ENCODE data around the gene WBP1L.
A peak's percentile ranks its signal among the peaks of the same experiment; 100 is the strongest.

WBP1L gene

GRCh38 chr10:102714621-102715455, 28.9 kb upstream of the WBP1L start, which contains the start of gene SFXN2 (continued):
- TF ChIP-seq ZNF518A (tag by site-specific recombination; conservative IDR thresholded peaks at IDR 0.05; ENCODE audit: low read depth) (no peak), ZNF175 (tag by site-specific recombination; IDR thresholded peaks at IDR 0.05) (no peak), SCRT2 (tag by site-specific recombination; IDR thresholded peaks at IDR 0.05) (peak; percentile 84), ZNF341 (tag by site-specific recombination; IDR thresholded peaks at IDR 0.05; ENCODE audit: low read depth) (no peak), ZNF629 (tag by site-specific recombination; IDR thresholded peaks at IDR 0.05) (peak; percentile 34), SETDB1 (IDR thresholded peaks at IDR 0.05; ENCODE audit: insufficient read length, low read length) (no peak), ZBTB7A (tag by site-specific recombination; IDR thresholded peaks at IDR 0.05; ENCODE audit: low read depth) (peak; percentile 83), PBX3 (CRISPR knock-in tag; IDR thresholded peaks at IDR 0.05) (no peak), KLF8 (tag by site-specific recombination; IDR thresholded peaks at IDR 0.05) (peak; percentile 89), ZFP41 (tag by site-specific recombination; IDR thresholded peaks at IDR 0.05; ENCODE audit: borderline replicate concordance) (no peak), ZNF354C (tag by site-specific recombination; IDR thresholded peaks at IDR 0.05; ENCODE audit: borderline replicate concordance, low read depth) (no peak), GFI1B (tag by site-specific recombination; IDR thresholded peaks at IDR 0.05) (no peak), SP3 (tag by site-specific recombination; IDR thresholded peaks at IDR 0.05) (no peak; the same call in 1 of the 2 replicates), ZNF488 (tag by site-specific recombination; IDR thresholded peaks at IDR 0.05) (no peak), ZNF600 (tag by site-specific recombination; IDR thresholded peaks at IDR 0.05) (peak; percentile 86), IKZF3 (tag by site-specific recombination; IDR thresholded peaks at IDR 0.05) (no peak), ZNF510 (tag by site-specific recombination; IDR thresholded peaks at IDR 0.05; ENCODE audit: insufficient replicate concordance) (no peak), ZNF513 (tag by site-specific recombination; IDR thresholded peaks at IDR 0.05) (no peak), ZNF670 (tag by site-specific recombination; IDR thresholded peaks at IDR 0.05; ENCODE audit: low read depth) (no peak), ZNF626 (tag by site-specific recombination; IDR thresholded peaks at IDR 0.05) (no peak), ZBTB10 (tag by site-specific recombination; IDR thresholded peaks at IDR 0.05) (peak; percentile 82), ZNF843 (tag by site-specific recombination; IDR thresholded peaks at IDR 0.05) (peak; percentile 60; the same call in 1 of the 2 replicates), ZNF654 (tag by site-specific recombination; IDR thresholded peaks at IDR 0.05; ENCODE audit: low read depth) (no peak), HOXD13 (CRISPR knock-in tag; IDR thresholded peaks at IDR 0.05; ENCODE audit: borderline replicate concordance) (no peak), ZNF398 (tag by site-specific recombination; IDR thresholded peaks at IDR 0.05) (no peak)
